K562 (cell line): Measurements from ENCODE around the gene TTC13. TPM values are rescaled to one million over a fixed set of nuclear protein-coding genes. Genes with fewer than 3 reads are reported as not detected.

ENCODE experiments used
- ATAC-seq: fragments of 200-7000 bp; cut with Tn5 transposase; 3 replicates; pipeline ENCODE4 v1.9.1; 2020; ENCODE audit warnings: moderate library complexity
- BruUV-seq: library from RNA; stranded (reverse); fragments of 400-500 nt; replicated peaks from 2 replicates; lab custom pipeline; 2021; lab: Mats Ljungman, UMichigan
- CTCF ChIA-PET: fragments of 300-600 bp; formaldehyde crosslinking; extraction: SDS; loops from one replicate; lab custom pipeline; 2021; ENCODE audit warnings: low intra/inter-chr PET ratio; lab: Yijun Ruan, JAX
- POLR2A ChIA-PET: fragments of 300-600, 350-650 bp; sonication (Branson Sonifier 250); formaldehyde crosslinking; extraction: SDS; loops from one replicate; lab custom pipeline; 2021; ENCODE audit warnings: antibody characterized with exemption, inconsistent platforms; lab: Yijun Ruan, JAX
- DNase-seq, 4 experiments: peaks; one replicate each; pipeline versions ENCODE4 v3.0.0 to v3.0.0-alpha.2; 2011 to 2018; ENCODE audit warnings: low spot score in 3 of 4, mixed read lengths in 3 of 4; ENCODE audit errors: extremely low read depth in 1 of 4
- FAIRE-seq: peaks from 2 replicates; lab custom pipeline; 2011; peaks lifted over from hg19 to GRCh38; lab: Jason Lieb, UNC
- H2AFZ ChIP-seq: 2 replicates; pipeline ENCODE4 v1.6.0; 2011; ENCODE audit warnings: low read depth, low read length, control low read depth, inconsistent platforms
- H3K27ac ChIP-seq: fragments of 200-600 bp; 3 replicates; pipeline ENCODE4 v1.8.0; 2011; ENCODE audit warnings: low read depth, mild to moderate bottlenecking, control low read depth, inconsistent platforms, low read length, moderate library complexity, mixed read lengths; ENCODE audit errors: extremely low read depth
- H3K27me3 ChIP-seq, 2 experiments: fragments of 300-600 bp in 1 of 2; 2 replicates in 1 of 2; 3 replicates in 1 of 2; pipeline versions ENCODE4 v1.6.0 to v1.8.0; 2011; ENCODE audit warnings: inconsistent platforms in 2 of 2, low read length in 2 of 2, mild to moderate bottlenecking in 1 of 2, mixed read lengths in 1 of 2, moderate library complexity in 1 of 2; ENCODE audit not compliant: control insufficient read depth in 2 of 2, insufficient read depth in 2 of 2
- H3K36me3 ChIP-seq: fragments of 300-600 bp; 3 replicates; pipeline ENCODE4 v1.8.0; 2011; ENCODE audit warnings: mild to moderate bottlenecking, low read length, inconsistent platforms; ENCODE audit not compliant: control insufficient read depth, insufficient read depth
- H3K4me1 ChIP-seq, 2 experiments: fragments of 200-600 bp in 1 of 2; replicated peaks in 1 of 2; 2 replicates in 1 of 2; 3 replicates in 1 of 2; pipeline versions ENCODE4 v1.5.1 to v1.8.0; 2011; ENCODE audit warnings: inconsistent platforms in 2 of 2, low read length in 2 of 2, mild to moderate bottlenecking in 1 of 2, mixed read lengths in 1 of 2, moderate library complexity in 1 of 2; ENCODE audit not compliant: control insufficient read depth in 2 of 2, insufficient read depth in 2 of 2
- H3K4me2 ChIP-seq: 2 replicates; pipeline ENCODE4 v1.6.1; 2011; ENCODE audit warnings: low read length, control low read depth, inconsistent platforms, mixed read lengths; ENCODE audit not compliant: insufficient read depth
- H3K4me3 ChIP-seq: fragments of 200-600 bp; sonication (generic), shearing (Covaris generic); 2 replicates; pipeline ENCODE4 v1.5.1; 2016; ENCODE audit warnings: control low read depth, inconsistent platforms
- H3K79me2 ChIP-seq: fragments of 200-600 bp; 3 replicates; pipeline ENCODE4 v1.8.0; 2011; ENCODE audit warnings: low read length, inconsistent platforms; ENCODE audit not compliant: control insufficient read depth, insufficient read depth
- H3K9ac ChIP-seq, 2 experiments: 2 replicates each; pipeline versions ENCODE4 v1.6.0 to v1.6.1; 2011; ENCODE audit warnings: low read depth in 2 of 2, low read length in 2 of 2, control low read depth in 1 of 2, inconsistent platforms in 1 of 2, mild to moderate bottlenecking in 1 of 2, mixed read lengths in 1 of 2; ENCODE audit not compliant: insufficient read depth in 1 of 2
- H3K9me1 ChIP-seq: one replicate; pipeline ENCODE4 v1.6.0; 2011; ENCODE audit warnings: inconsistent platforms, mild to moderate bottlenecking, low read length, moderate library complexity; ENCODE audit not compliant: control insufficient read depth, insufficient read depth
- H3K9me3 ChIP-seq: replicated peaks from 2 replicates; pipeline ENCODE4 v1.5.1; 2011; ENCODE audit warnings: low read depth, low read length, inconsistent platforms; ENCODE audit not compliant: control insufficient read depth, insufficient read depth
- H4K20me1 ChIP-seq: replicated peaks from 2 replicates; pipeline ENCODE4 v1.6.1; 2011; ENCODE audit warnings: low read length, inconsistent platforms, mixed read lengths; ENCODE audit not compliant: control insufficient read depth, insufficient read depth
- HLTF ChIP-seq: fragments of 450-650 bp; IDR thresholded peaks from 2 replicates; pipeline ENCODE4 v1.6.1; 2016
- MNT ChIP-seq, 2 experiments: fragments of 450-650 bp; conservative IDR thresholded peaks; 2 replicates each; pipeline ENCODE4 v1.6.1; 2017; ENCODE audit warnings: mild to moderate bottlenecking in 2 of 2, moderate library complexity in 2 of 2
- MTA1 ChIP-seq: fragments of 450-650 bp; IDR thresholded peaks from 2 replicates; pipeline ENCODE4 v1.6.1; 2017; ENCODE audit warnings: borderline replicate concordance
- NFE2 ChIP-seq: IDR thresholded peaks from 2 replicates; pipeline ENCODE4 v1.6.1; 2014; ENCODE audit warnings: antibody characterized with exemption, low read depth
- SRF ChIP-seq, 2 experiments: fragments of 250-450, 450-650 bp in 1 of 2; sonication (Bioruptor Pico) in 1 of 2; sonication (generic) in 1 of 2; formaldehyde crosslinking; IDR thresholded peaks; 2 replicates each; pipeline versions ENCODE4 v1.5.0 to v1.5.1; 2020 to 2022; ENCODE audit warnings: mild to moderate bottlenecking in 1 of 2, missing genetic modification reagents in 1 of 2
- WGBS: fragments of 100-300 bp; shearing (Covaris generic); methylation state at CpG from one replicate; pipeline ENCODE4 v1.1.6; 2016; ENCODE audit warnings: low coverage, mixed read lengths; ENCODE audit not compliant: insufficient coverage; ENCODE audit errors: missing lambda C conversion rate; 5-methylcytosine and 5-hydroxymethylcytosine counted together
- in situ Hi-C: fragments of 300-500 bp; cut with MboI; formaldehyde crosslinking; loops from 4 replicates; pipeline ENCODE4 v1.15.0; 2018; ENCODE audit warnings: inconsistent platforms, mixed read lengths
- intact Hi-C: fragments of 100-400 bp; cut with micrococcal nuclease; formaldehyde crosslinking; loops from 2 replicates; pipeline ENCODE4 v1.14.2; 2022
- polyA plus RNA-seq, 8 experiments: library from polyadenylated mRNA; depleted of rRNA in 4 of 8; stranded (reverse) in 5 of 8; unstranded in 3 of 8; fragments of >200 nt; fragmentation: Nextera tagmentation in 2 of 8; fragmentation: Illumina TruSeq in 1 of 8; extraction: Ambion mirVana in 2 of 8; extraction: Trizol in 1 of 8; gene quantifications; 2 replicates each; pipeline versions ENCODE4 v1.2.1 to v1.2.3, GENCODE V29; 2011 to 2014; ENCODE audit warnings: inconsistent platforms in 1 of 8, missing spikeins in 1 of 8
- total RNA-seq, 7 experiments: library from RNA; depleted of rRNA in 6 of 7; stranded (reverse); fragments of >200 nt in 6 of 7; fragmentation: Illumina TruSeq in 2 of 7; extraction: Trizol in 2 of 7; gene quantifications; 2 replicates each; pipeline versions ENCODE4 v1.2.1 to v1.2.3, GENCODE V29; 2011 to 2021; ENCODE audit warnings: low replicate concordance in 1 of 7
- TF ChIP-seq, protein P1 (sequence below): fragments of 450-650 bp; IDR thresholded peaks from 2 replicates; pipeline ENCODE4 v1.6.1; 2017; ENCODE audit warnings: antibody characterized with exemption, mild to moderate bottlenecking

The TTC13 gene
- total and polyA plus RNA-seq, 9 of the 15 experiments (the other 6 are each of a cell fraction or from before 2014, with no cell fraction given): 1.7 to 13.8 (median 9.6) TPM

GRCh38 chr1:230979952-230980351 lies 1.3 kb upstream of the TTC13 start:
- no peaks in the 10 kb centered on the region for H3K27me3 ChIP-seq
- no peaks in the 10 kb centered on the region for H3K9me3 ChIP-seq
- H3K27ac ChIP-seq: peak overlapping the region; percentile 75
- H3K4me2 ChIP-seq: peak overlapping the region; percentile 92
- peaks cover 47% of the 10 kb centered on the region for H3K36me3 ChIP-seq
- BruUV-seq: no TSS peak
- no peak for FAIRE-seq
- H3K9me1 ChIP-seq: no peaks in the 10 kb centered on the region
- H3K9ac ChIP-seq: peak overlapping the region in 1 of 2 experiments; percentile 88; a peak in 3 of 4 replicates
- TF ChIP-seq MTA1: no peak
- TF ChIP-seq, protein P1, sequence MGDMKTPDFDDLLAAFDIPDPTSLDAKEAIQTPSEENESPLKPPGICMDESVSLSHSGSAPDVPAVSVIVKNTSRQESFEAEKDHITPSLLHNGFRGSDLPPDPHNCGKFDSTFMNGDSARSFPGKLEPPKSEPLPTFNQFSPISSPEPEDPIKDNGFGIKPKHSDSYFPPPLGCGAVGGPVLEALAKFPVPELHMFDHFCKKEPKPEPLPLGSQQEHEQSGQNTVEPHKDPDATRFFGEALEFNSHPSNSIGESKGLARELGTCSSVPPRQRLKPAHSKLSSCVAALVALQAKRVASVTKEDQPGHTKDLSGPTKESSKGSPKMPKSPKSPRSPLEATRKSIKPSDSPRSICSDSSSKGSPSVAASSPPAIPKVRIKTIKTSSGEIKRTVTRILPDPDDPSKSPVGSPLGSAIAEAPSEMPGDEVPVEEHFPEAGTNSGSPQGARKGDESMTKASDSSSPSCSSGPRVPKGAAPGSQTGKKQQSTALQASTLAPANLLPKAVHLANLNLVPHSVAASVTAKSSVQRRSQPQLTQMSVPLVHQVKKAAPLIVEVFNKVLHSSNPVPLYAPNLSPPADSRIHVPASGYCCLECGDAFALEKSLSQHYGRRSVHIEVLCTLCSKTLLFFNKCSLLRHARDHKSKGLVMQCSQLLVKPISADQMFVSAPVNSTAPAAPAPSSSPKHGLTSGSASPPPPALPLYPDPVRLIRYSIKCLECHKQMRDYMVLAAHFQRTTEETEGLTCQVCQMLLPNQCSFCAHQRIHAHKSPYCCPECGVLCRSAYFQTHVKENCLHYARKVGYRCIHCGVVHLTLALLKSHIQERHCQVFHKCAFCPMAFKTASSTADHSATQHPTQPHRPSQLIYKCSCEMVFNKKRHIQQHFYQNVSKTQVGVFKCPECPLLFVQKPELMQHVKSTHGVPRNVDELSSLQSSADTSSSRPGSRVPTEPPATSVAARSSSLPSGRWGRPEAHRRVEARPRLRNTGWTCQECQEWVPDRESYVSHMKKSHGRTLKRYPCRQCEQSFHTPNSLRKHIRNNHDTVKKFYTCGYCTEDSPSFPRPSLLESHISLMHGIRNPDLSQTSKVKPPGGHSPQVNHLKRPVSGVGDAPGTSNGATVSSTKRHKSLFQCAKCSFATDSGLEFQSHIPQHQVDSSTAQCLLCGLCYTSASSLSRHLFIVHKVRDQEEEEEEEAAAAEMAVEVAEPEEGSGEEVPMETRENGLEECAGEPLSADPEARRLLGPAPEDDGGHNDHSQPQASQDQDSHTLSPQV: 0 out of 2 replicates have a peak, but pooled peaks have one; percentile 16
- TF ChIP-seq MNT (conservative IDR thresholded peaks at IDR 0.05): 0 out of 4 replicates have a peak, but pooled peaks of 1 of the 2 experiments have one; percentile 23
- TF ChIP-seq HLTF: no peak
- TF ChIP-seq NFE2: no peak
- no peak for TF ChIP-seq SRF (CRISPR knock-in tag; IDR thresholded peaks at IDR 0.05)
- TF ChIP-seq, all 486 proteins: peak for 2
- Histone ChIP-seq H3K79me2 (peaks cover 70% of the 10 kb centered on the region), H3K4me1 (peaks cover 27 to 48% of the 10 kb centered on the region in 2 experiments; a peak in 4 of 5 replicates), H4K20me1 (no peaks in the 10 kb centered on the region), H2AFZ (no peak overlapping the region), H3K4me3 (peak overlapping the region; percentile 62)
- WGBS: 13% methylated on average over 4 of the region's 4 CpGs
- in situ Hi-C loops: no loop called here
- intact Hi-C loops: loop anchor here (2.0 to 10.0 kb wide), 6 partner anchors 63 to 355 kb away; partner anchors contain the start of genes C1orf198, EXOC8 and SPRTN
- ATAC-seq: no peak
- DNase-seq: no peak
- POLR2A ChIA-PET: no interaction called here
- CTCF ChIA-PET: no interaction called here
